ENCODE data around the gene HNRNPUL2.

DNA sequence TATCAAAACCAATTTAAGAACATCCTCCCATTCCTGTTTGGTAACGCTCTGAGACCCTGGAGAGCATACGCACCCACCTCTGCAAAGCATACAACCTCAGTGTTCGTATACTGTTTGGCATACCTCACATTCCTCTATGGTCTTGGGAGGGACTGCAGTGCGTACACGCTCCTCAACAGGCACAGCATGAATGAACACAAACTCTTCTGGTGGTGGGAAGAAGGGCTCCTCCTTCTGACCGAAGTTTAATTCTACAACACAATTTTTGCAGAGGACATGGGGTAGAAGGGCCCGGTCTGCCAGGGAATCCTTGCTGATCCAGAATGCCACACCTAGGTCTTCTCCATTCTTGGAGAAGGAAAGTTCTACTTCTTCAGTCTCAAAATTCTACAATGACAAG is 5.3 kb downstream of the HNRNPUL2 start:
- TF ChIP-seq, protein P1, sequence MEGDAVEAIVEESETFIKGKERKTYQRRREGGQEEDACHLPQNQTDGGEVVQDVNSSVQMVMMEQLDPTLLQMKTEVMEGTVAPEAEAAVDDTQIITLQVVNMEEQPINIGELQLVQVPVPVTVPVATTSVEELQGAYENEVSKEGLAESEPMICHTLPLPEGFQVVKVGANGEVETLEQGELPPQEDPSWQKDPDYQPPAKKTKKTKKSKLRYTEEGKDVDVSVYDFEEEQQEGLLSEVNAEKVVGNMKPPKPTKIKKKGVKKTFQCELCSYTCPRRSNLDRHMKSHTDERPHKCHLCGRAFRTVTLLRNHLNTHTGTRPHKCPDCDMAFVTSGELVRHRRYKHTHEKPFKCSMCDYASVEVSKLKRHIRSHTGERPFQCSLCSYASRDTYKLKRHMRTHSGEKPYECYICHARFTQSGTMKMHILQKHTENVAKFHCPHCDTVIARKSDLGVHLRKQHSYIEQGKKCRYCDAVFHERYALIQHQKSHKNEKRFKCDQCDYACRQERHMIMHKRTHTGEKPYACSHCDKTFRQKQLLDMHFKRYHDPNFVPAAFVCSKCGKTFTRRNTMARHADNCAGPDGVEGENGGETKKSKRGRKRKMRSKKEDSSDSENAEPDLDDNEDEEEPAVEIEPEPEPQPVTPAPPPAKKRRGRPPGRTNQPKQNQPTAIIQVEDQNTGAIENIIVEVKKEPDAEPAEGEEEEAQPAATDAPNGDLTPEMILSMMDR (IDR thresholded peaks at IDR 0.05; ENCODE audit: low read length): peak; percentile 18; the same call in 1 of the 2 replicates
- TF ChIP-seq EZH2phosphoT487 (IDR thresholded peaks at IDR 0.05; ENCODE audit: low read length): no peak
